Activated naive CD4-positive, alpha-beta T cell treated with anti-CD3 and anti-CD28 coated beads for 36 hours (primary cell): ENCODE measurements around the gene GGA1. TPM values are rescaled to one million over a fixed set of nuclear protein-coding genes. Genes with fewer than 3 reads are reported as not detected.
A peak's percentile ranks its signal among the peaks of the same experiment; 100 is the strongest.

Source experiments
- CTCF ChIA-PET: fragments of 350-600 bp; sonication (Branson Sonifier 250); formaldehyde crosslinking; loops from one replicate; lab custom pipeline; 2021; ENCODE audit warnings: antibody characterized with exemption; lab: Charles Lee
- DNase-seq: peaks from one replicate; pipeline ENCODE4 v3.0.0-alpha.2; 2020
- H3K27ac Mint-ChIP-seq: one replicate; pipeline ENCODE4 v1.8.0; 2021; ENCODE audit warnings: mild to moderate bottlenecking, mixed read lengths
- H3K27me3 Mint-ChIP-seq: one replicate; pipeline ENCODE4 v1.8.0; 2021; ENCODE audit warnings: low read depth, mixed read lengths
- H3K36me3 Mint-ChIP-seq: one replicate; pipeline ENCODE4 v1.8.0; 2021; ENCODE audit warnings: low read depth, mixed read lengths
- H3K4me1 Mint-ChIP-seq: one replicate; pipeline ENCODE4 v1.8.0; 2021; ENCODE audit warnings: low read depth, mixed read lengths
- H3K4me3 Mint-ChIP-seq: one replicate; pipeline ENCODE4 v1.8.0; 2021; ENCODE audit warnings: mild to moderate bottlenecking, moderate library complexity, mixed read lengths
- H3K9me3 Mint-ChIP-seq: one replicate; pipeline ENCODE4 v1.8.0; 2021; ENCODE audit warnings: mixed read lengths
- intact Hi-C: fragments of 100-400 bp; cut with micrococcal nuclease; formaldehyde crosslinking; loops from one replicate; pipeline ENCODE4 v1.15.1; 2023
- total RNA-seq, 2 experiments: library from RNA; stranded (reverse); gene quantifications; one replicate each; pipeline ENCODE4 v1.2.3, GENCODE V29; 2021

The GGA1 gene
- total RNA-seq, 2 experiments from 2014 or later = 46.1 to 49.1 TPM

DNA sequence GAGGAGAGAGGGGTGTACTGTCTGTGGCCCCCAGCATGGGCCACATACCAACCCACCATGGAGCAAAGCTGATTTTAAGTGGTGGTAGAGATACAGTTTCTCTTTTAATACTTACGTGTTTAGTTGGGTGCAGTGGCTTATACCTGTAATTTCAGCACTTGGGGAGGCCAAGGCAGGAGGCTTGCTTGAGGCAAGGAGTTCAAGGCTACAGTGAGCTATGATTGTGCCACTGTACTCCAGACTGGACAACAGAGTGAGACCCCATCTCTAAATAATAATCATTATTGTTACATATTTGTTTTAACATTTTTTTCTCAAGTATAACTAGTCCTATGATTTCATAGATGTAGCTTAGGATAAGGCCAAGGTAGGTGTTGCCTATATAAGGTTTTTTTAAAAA, 8.8 kb downstream of the GGA1 start:
- intact Hi-C loops = no loop called here
- H3K36me3 Mint-ChIP-seq = peaks cover 10% of the 10 kb centered on the region
- no peaks in the 10 kb centered on the region for H3K27me3 Mint-ChIP-seq
- H3K4me1 Mint-ChIP-seq = no peaks in the 10 kb centered on the region
- no peak overlapping the region for H3K4me3 Mint-ChIP-seq
- CTCF ChIA-PET = interaction anchor here (1.1 to 7.7 kb wide), 2 partner anchors 11 to 25 kb away, joined by 4 to 32 read pairs; no protein-coding TSS in a partner anchor
- H3K9me3 Mint-ChIP-seq = no peaks in the 10 kb centered on the region
- H3K27ac Mint-ChIP-seq = no peak overlapping the region
- no peak for DNase-seq

DNA sequence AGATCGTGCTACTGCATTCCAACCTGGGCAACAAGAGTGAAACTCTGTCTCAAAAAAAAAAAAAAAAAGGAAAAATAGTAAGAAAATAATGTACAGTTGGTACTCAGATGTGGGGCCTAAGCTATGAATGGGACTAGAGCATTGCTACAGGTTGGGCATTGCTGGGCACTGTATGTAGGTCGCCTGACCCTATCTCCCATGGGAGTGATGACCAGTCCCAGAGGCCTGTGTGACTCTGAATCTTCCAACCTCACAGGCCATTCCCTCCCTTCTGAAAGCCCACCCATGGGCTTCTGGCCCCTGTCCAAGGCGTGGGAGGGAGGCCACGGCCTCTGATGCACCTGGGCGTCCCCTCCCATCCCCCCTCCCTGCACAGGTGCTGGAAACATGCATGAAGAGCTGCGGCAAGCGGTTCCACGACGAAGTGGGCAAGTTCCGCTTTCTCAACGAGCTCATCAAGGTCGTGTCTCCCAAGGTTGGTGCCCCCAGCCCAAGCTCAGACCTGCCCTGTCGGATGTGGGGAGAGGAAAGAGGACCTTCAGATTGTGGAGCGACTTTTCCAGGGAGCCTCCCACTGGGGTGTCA, 9.5 kb downstream of the GGA1 start:
- Mint-ChIP-seq H3K27me3 (no peaks in the 10 kb centered on the region), H3K9me3 (no peaks in the 10 kb centered on the region), H3K27ac (no peak overlapping the region), H3K4me1 (no peaks in the 10 kb centered on the region), H3K36me3 (peaks cover 10% of the 10 kb centered on the region), H3K4me3 (no peak overlapping the region)
- no peak for DNase-seq
- intact Hi-C loops = no loop called here
- CTCF ChIA-PET = interaction anchor here (1.1 to 7.7 kb wide), 2 partner anchors 11 to 25 kb away, joined by 4 to 32 read pairs; no protein-coding TSS in a partner anchor

DNA sequence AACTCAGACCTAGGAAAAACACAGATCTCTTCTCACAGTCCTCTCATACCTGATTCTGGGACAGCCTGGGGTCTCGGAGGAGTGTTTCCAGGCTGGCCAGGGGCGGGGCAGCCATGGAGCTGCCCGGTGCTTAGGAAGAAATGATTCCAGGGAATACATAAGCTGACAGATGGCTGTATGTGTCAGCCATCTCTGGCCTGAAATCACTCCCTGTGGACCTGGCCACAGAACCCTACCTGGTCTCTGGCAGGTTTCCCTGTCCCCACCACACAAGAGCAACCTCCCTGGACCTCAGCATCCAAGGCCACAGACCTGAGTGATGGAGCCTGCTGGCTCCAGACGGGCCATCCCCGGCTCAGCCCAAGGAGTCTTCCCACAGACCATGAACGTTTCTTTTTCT, 10.0 kb downstream of the GGA1 start:
- intact Hi-C loops = no loop called here
- DNase-seq = no peak
- Mint-ChIP-seq H3K27ac (no peak overlapping the region), H3K4me3 (no peak overlapping the region), H3K27me3 (no peaks in the 10 kb centered on the region), H3K4me1 (peaks cover 2% of the 10 kb centered on the region), H3K9me3 (no peaks in the 10 kb centered on the region), H3K36me3 (peaks cover 12% of the 10 kb centered on the region)
- CTCF ChIA-PET = interaction anchor here (0.6 to 7.7 kb wide), 3 partner anchors 21 to 62 kb away, joined by 4 to 32 read pairs (median 6); no protein-coding TSS in a partner anchor

DNA sequence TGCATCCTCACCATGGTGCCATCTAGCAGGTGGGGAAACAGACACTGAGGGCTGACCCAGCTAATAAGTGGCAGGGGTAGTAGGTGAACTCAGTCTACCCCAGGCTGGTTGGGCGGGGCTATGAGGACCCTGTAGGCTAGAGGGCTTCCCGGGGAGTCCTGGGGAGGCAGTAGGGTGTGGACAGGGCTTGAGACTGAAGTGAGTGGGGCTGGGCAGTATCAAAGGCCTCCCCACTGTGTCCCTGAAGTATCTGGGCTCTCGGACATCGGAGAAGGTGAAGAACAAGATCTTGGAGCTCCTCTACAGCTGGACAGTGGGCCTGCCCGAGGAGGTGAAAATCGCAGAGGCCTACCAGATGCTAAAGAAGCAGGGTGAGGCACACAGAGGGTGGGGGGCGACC, 11.4 kb downstream of the GGA1 start:
- CTCF ChIA-PET = interaction anchor here (0.6 to 7.7 kb wide), 6 partner anchors 8 to 63 kb away, joined by 3 to 42 read pairs (median 5); no protein-coding TSS in a partner anchor
- Mint-ChIP-seq H3K9me3 (no peaks in the 10 kb centered on the region), H3K36me3 (peaks cover 12% of the 10 kb centered on the region), H3K27me3 (no peaks in the 10 kb centered on the region), H3K4me1 (peaks cover 8% of the 10 kb centered on the region), H3K27ac (no peak overlapping the region), H3K4me3 (no peak overlapping the region)
- intact Hi-C loops = no loop called here
- DNase-seq = no peak

DNA sequence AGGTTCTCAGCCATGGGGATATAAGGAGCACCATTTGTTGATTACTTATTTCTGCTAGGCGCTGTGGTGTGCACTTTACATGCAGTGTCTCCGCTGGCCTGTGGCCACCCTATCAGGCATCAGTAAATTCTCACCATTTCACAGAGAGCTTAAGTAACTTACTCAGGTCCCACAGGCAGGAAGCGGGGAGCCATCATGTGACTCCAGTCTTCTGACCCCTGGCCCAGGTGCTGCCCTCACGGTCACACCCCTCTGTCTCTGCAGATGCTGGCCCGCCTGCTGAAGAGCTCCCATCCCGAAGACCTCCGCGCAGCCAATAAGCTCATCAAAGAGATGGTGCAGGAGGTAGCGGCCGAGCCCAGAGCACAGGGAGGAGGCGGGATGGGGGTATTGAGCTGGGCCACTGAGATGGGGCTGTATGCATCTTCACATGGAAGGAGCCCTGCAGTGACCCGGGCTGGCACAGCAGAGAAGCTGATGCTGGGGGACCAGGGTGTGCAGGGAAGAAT, 12.8 kb downstream of the GGA1 start:
- H3K9me3 Mint-ChIP-seq = no peaks in the 10 kb centered on the region
- no peak for DNase-seq
- no peak overlapping the region for H3K4me3 Mint-ChIP-seq
- peaks cover 22% of the 10 kb centered on the region for H3K4me1 Mint-ChIP-seq
- H3K27ac Mint-ChIP-seq = no peak overlapping the region
- H3K36me3 Mint-ChIP-seq = peaks cover 15% of the 10 kb centered on the region
- CTCF ChIA-PET = interaction anchor here (0.6 to 7.7 kb wide), 6 partner anchors 12 to 62 kb away, joined by 3 to 42 read pairs (median 4); partner anchors contain the start of gene GGA1
- no peaks in the 10 kb centered on the region for H3K27me3 Mint-ChIP-seq
- intact Hi-C loops = no loop called here

DNA sequence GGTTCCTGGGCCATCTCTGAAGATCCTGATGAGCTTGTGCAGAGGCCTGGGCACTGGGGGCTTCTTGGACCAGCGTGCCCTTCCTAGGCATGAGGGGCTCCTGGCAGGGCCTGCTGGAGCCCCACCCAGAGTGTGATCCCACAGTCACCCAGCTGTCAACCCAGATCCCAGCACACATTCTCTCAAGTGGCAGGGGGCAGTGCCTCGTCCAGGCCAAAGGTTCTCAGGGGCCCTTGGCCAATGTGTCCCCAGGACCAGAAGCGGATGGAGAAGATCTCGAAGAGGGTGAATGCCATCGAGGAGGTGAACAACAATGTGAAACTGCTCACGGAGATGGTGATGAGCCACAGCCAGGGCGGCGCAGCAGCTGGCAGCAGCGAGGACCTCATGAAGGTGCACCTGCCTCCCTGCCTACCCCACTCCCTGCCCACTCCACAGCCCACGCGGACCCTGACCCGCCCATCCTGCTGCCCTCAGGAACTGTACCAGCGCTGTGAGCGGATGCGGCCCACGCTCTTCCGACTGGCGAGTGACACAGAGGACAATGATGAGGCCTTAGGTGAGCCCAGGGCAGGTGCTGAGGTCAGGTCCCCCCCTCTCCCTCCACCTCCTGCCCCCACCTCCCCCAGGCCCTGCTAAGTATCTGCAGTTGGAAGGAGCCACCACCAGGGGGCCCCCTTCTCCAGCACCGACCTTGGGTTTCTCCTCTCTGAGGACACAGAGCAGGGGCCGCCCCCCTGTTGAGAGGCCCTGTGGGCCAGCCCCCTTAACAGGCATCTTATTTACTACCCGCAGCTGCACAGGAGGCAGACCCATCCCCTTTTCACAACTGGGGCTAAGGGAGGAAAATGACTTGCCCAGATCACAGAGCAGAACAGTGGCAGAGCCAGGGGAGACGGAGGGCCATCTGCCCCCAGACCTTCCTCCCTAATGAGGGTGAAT, 14.7 kb downstream of the GGA1 start:
- Mint-ChIP-seq H3K27ac (peak overlapping the region; percentile 84), H3K27me3 (no peaks in the 10 kb centered on the region), H3K4me1 (peaks cover 40% of the 10 kb centered on the region), H3K9me3 (no peaks in the 10 kb centered on the region), H3K36me3 (peaks cover 13% of the 10 kb centered on the region), H3K4me3 (no peak overlapping the region)
- CTCF ChIA-PET = interaction anchor here (0.5 to 7.7 kb wide), 7 partner anchors 9 to 60 kb away, joined by 3 to 77 read pairs (median 4); no protein-coding TSS in a partner anchor
- peak; percentile 86 for DNase-seq
- intact Hi-C loops = loop anchor here (1.0 kb wide), 3 partner anchors 10 to 58 kb away; no protein-coding TSS in a partner anchor

DNA sequence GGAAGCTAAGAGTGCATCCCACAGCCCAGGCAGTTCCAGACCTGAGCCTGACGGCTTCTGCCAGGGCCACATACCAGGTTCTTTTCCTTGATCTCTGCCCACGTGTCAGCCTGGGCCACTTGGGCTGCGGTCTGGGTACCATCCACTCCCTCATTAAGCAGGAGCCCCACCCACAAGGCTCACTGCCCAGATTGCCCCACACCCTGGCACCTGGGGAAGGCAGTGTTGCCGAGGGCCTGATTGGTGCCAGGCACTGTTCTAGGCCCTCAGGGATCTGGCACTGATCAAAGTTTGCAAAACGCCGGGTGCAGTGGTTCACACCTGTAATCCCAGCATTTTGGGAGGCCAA, 15.4 kb downstream of the GGA1 start:
- Mint-ChIP-seq H3K27ac (peak overlapping the region; percentile 84), H3K4me1 (peaks cover 40% of the 10 kb centered on the region), H3K9me3 (no peaks in the 10 kb centered on the region), H3K4me3 (no peak overlapping the region), H3K27me3 (no peaks in the 10 kb centered on the region), H3K36me3 (peaks cover 10% of the 10 kb centered on the region)
- CTCF ChIA-PET = interaction anchor here (0.5 to 6.4 kb wide), 5 partner anchors 8 to 40 kb away, joined by 3 to 77 read pairs (median 4); no protein-coding TSS in a partner anchor
- intact Hi-C loops = no loop called here
- DNase-seq = no peak

DNA sequence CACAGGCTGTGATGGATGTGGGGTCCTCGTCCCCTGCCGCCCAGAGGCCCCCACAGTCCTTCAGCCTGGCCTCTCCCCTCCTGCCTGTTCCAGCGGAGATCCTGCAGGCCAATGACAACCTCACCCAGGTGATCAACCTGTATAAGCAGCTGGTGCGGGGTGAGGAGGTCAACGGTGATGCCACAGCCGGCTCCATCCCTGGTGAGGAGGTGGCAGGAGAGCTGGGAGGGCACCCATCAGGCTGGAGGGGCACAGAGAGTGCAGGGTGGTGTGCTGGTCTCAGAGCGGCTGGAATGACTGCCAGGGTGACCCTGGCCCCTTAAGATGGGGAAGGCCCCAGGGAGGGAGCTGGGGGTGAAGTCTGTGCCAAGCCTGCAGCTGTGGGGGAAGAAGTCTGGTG, 16.2 kb downstream of the GGA1 start:
- DNase-seq = no peak
- no peaks in the 10 kb centered on the region for H3K27me3 Mint-ChIP-seq
- H3K4me3 Mint-ChIP-seq = no peak overlapping the region
- peaks cover 40% of the 10 kb centered on the region for H3K4me1 Mint-ChIP-seq
- intact Hi-C loops = loop anchor here (5.0 kb wide), 1 partner anchor 182 kb away; the partner anchor contains the start of gene GCAT
- no peaks in the 10 kb centered on the region for H3K9me3 Mint-ChIP-seq
- H3K27ac Mint-ChIP-seq = peak overlapping the region; percentile 54
- peaks cover 10% of the 10 kb centered on the region for H3K36me3 Mint-ChIP-seq
- CTCF ChIA-PET = interaction anchor here (0.9 to 6.4 kb wide), 8 partner anchors 11 to 193 kb away, joined by 3 to 77 read pairs (median 5); partner anchors contain the start of genes LGALS1, NOL12 and PDXP

DNA sequence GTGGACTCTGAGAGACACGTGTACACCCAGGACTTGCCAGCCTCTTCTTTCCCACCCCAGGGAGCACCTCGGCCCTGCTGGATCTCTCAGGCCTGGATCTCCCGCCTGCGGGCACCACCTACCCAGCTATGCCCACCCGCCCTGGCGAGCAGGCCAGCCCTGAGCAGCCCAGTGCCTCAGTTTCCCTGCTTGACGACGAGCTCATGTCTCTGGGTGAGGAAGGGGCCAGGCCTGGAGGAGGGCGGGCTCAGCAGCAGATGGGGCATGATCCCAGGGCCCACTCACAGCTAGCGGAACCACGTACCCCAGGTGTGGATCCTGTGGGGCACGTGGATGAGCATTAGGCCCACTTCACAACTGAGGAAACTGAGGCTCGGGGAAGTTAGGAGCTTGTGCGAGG, 17.1 kb downstream of the GGA1 start:
- Mint-ChIP-seq H3K36me3 (peaks cover 8% of the 10 kb centered on the region), H3K27ac (peak overlapping the region; percentile 37), H3K4me1 (peaks cover 40% of the 10 kb centered on the region), H3K27me3 (no peaks in the 10 kb centered on the region), H3K4me3 (no peak overlapping the region), H3K9me3 (no peaks in the 10 kb centered on the region)
- intact Hi-C loops = loop anchor here (2.0 to 5.0 kb wide), 3 partner anchors 15 to 182 kb away; partner anchors contain the start of genes GCAT and GGA1
- DNase-seq = no peak
- CTCF ChIA-PET = interaction anchor here (0.6 to 6.4 kb wide), 11 partner anchors 10 to 260 kb away, joined by 3 to 77 read pairs (median 3); partner anchors contain the start of genes LGALS1 and NOL12

DNA sequence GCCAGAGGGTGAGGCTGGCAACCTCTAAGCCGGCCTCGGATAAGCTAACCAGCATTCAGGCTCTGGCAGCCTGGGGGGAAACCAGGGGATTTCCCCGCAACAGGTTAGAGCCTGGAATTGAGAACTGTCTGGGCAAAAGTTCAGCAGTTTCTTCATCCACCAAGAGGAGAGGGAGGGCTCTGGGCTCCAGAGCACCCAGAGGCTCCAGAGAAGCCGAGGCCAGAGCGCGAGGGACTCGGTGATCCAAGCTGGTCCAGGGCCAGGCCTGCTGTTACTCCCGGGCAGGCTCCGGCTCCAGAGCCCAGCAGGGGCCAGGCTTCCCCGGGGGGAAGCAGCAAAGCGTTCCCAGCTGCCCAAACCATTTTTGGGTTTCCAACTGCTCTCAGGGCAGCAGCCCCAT, 17.5 kb downstream of the GGA1 start:
- intact Hi-C loops = loop anchor here (2.0 to 5.0 kb wide), 3 partner anchors 15 to 181 kb away; partner anchors contain the start of genes GCAT and GGA1
- peaks cover 7% of the 10 kb centered on the region for H3K36me3 Mint-ChIP-seq
- no peak overlapping the region for H3K4me3 Mint-ChIP-seq
- H3K4me1 Mint-ChIP-seq = peaks cover 40% of the 10 kb centered on the region
- peak overlapping the region; percentile 37 for H3K27ac Mint-ChIP-seq
- no peaks in the 10 kb centered on the region for H3K27me3 Mint-ChIP-seq
- CTCF ChIA-PET = interaction anchor here (1.1 to 6.4 kb wide), 8 partner anchors 10 to 55 kb away, joined by 3 to 77 read pairs (median 18); partner anchors contain the start of genes GGA1 and LGALS1
- DNase-seq = no peak
- no peaks in the 10 kb centered on the region for H3K9me3 Mint-ChIP-seq

DNA sequence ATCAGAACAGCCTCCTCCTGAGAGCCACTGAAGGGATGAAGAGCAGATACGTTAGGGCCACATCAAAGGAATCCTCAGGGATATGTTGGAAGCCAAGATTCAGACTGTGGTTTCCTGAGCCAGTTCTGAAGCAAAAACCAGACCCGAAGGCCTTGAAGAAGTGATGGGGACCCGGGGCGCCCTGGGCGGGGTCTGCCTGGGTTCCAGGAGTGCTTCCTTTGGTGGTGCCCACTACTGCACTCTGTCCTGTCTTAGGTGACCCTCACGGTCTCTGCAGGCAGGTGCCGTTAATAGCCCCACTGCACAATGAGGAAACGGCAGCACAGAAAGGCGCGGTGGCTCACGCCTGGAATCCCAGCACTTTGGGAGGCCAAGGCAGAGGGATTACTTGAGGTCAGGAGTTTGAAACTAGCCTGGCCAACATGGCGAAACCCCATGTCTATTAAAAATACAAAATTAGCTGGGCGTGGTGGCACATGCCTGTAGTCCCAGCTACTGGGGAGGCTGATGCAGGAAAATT, 18.0 kb downstream of the GGA1 start:
- intact Hi-C loops = loop anchor here (2.0 to 5.0 kb wide), 3 partner anchors 14 to 181 kb away; partner anchors contain the start of genes GCAT and GGA1
- Mint-ChIP-seq H3K4me3 (no peak overlapping the region), H3K27me3 (no peaks in the 10 kb centered on the region), H3K27ac (peak overlapping the region; percentile 82), H3K9me3 (no peaks in the 10 kb centered on the region), H3K36me3 (peaks cover 7% of the 10 kb centered on the region), H3K4me1 (peaks cover 40% of the 10 kb centered on the region)
- no peak for DNase-seq
- CTCF ChIA-PET = interaction anchor here (1.1 to 6.4 kb wide), 7 partner anchors 9 to 54 kb away, joined by 3 to 77 read pairs (median 29); partner anchors contain the start of genes GGA1 and PDXP
